Astrocyte of the spinal cord (primary cell): ENCODE measurements around the gene APOB.

Experiments
- DNase-seq: peaks from one replicate; pipeline ENCODE4 v3.0.0; 2011; ENCODE audit warnings: low read depth, low spot score
- H3K4me3 ChIP-seq: 2 replicates; pipeline ENCODE4 v1.5.1; 2011; ENCODE audit warnings: low read depth, mild to moderate bottlenecking, low read length, moderate library complexity
- CTCF ChIP-seq: IDR thresholded peaks from 2 replicates; pipeline ENCODE4 v1.5.1; 2012; ENCODE audit warnings: low read depth, mild to moderate bottlenecking, low read length, inconsistent platforms
- in situ Hi-C: cut with HindIII; loops from 2 replicates; pipeline ENCODE4 v1.10.0; 2017; ENCODE audit warnings: low sequenced_read_pairs

Gene APOB

GRCh38 chr2:21035974-21036707 lies 7.7 kb downstream of the APOB start:
- in situ Hi-C loops = no loop called here
- no peak for TF ChIP-seq CTCF
- no peak overlapping the region for H3K4me3 ChIP-seq

DNA sequence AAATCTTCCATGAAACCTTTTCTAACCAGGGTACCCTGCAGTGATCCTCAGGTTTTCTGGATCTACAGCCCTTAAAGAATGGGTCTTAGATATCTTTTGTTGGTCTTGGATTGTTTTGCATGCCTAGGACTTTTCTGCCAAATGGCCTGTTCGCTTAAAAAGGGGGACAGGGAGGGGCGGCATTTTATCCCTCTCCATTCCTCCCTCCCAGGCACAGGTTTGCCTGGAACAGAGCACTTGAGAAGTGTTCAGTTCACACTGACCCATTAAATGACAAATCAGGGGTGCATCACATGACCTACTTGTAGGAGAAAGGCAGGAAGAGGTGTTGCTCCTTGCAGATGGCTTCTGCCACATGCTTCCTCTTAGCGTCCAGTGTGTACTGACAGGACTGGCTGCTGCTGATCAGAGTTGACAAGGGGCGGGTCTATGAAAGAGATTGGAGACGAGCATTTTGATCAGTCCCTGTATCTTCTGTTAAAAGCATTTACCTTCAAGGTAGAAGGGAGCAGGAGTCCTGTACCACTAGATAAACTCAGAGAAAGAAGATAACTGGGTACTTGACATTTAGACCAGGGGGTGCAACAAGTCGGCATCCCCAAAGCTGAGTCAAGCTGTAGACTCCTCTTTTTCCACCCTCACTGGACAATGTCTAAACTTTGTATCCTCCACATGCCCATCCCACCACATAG lies 8.4 kb downstream of the APOB start:
- no peak for DNase-seq
- H3K4me3 ChIP-seq = no peak overlapping the region
- TF ChIP-seq CTCF = no peak
- in situ Hi-C loops = no loop called here

More at GRCh38 chr2:21035974-21036707, 7.7 kb downstream of the APOB start:
- no peak for DNase-seq

DNA sequence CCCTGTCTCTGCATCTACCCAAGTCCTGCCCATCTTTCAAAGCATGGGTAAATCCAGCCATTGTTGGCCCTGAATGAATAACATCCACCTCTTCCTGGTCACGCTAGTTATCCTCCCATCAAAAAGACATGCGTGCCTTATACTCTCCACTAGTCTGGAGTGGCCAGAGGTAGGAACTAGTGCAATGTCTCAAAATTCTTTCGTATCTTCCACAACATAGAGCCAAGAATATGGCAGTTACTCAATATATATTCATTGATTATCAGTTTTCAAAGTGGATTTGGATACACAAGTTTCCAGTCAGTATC lies 8.9 kb downstream of the APOB start:
- DNase-seq = no peak
- in situ Hi-C loops = no loop called here
- H3K4me3 ChIP-seq = no peak overlapping the region
- TF ChIP-seq CTCF = no peak

GRCh38 chr2:21034156-21034971 lies 9.5 kb downstream of the APOB start:
- no peak for TF ChIP-seq CTCF
- no peak for DNase-seq
- in situ Hi-C loops = no loop called here
- no peak overlapping the region for H3K4me3 ChIP-seq

DNA sequence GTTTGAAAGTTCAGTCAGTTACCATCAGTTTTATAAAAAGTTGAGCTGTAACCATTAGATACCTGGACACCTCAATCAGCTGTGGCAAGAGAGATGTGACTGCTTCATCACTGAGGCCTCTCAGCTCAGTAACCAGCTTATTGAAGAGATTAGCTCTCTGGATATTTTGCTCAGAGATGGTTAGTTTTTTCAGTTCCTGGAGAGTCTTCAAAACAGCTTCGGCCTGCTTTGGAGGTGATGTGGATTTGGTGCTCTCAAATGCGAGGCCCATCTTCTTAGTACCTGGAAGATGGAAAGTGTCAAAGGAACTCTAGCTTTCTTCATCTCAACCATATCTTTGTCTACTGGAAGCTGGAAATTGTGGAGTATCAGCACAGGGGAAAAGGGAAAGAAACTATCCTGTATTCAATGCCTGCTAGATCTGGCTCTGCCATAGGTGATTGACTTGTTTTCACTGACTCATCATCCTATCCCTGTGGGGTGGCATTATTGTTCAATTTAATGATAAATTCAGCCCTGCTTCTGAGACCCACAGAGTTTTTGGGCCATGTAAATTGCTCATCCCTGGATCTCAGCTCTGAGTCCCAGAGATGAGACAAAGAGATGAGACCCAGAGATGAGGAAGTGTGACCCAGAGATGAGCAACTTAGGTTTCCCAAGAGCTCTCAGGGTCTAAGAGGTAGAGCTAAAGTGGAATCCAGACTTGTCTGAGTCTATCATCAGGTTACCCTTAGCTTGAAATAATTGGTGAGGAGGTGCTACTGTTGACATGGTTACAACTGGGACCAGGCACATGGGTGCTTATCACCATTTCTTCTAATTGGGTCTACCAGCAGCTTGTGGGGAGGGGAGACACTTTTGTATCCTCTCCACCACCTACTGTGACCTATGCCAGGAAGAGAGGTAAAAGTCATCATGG lies 10.4 kb downstream of the APOB start:
- no peak for DNase-seq
- no peak for TF ChIP-seq CTCF
- H3K4me3 ChIP-seq = no peak overlapping the region
- in situ Hi-C loops = no loop called here
